DOHH2 (cell line): Measurements from ENCODE around the gene TGFB2.

Experiments used
- H3F3A ChIP-seq: fragments of 200-600 bp; sonication (generic), shearing (Covaris generic); 2 replicates; pipeline ENCODE4 v1.6.0; 2016; ENCODE audit warnings: antibody characterized with exemption, mild to moderate bottlenecking; ENCODE audit not compliant: control insufficient read depth, insufficient read depth
- H3K27ac ChIP-seq: fragments of 200-600 bp; sonication (generic); 2 replicates; pipeline ENCODE4 v1.5.1; 2014; ENCODE audit warnings: low read depth, mild to moderate bottlenecking, low read length, moderate library complexity
- H3K27me3 ChIP-seq: fragments of 200-600 bp; sonication (generic); 2 replicates; pipeline ENCODE4 v1.6.1; 2014; ENCODE audit warnings: mild to moderate bottlenecking, low read length, mixed read lengths; ENCODE audit not compliant: control insufficient read depth
- H3K36me3 ChIP-seq: fragments of 200-600 bp; sonication (generic); 2 replicates; pipeline ENCODE4 v1.6.1; 2014; ENCODE audit warnings: mild to moderate bottlenecking, low read length, moderate library complexity, mixed read lengths; ENCODE audit not compliant: control insufficient read depth
- H3K4me1 ChIP-seq: fragments of 200-600 bp; sonication (generic); 2 replicates; pipeline ENCODE4 v1.6.1; 2014; ENCODE audit warnings: mild to moderate bottlenecking, low read length, mixed read lengths; ENCODE audit not compliant: control insufficient read depth
- H3K4me2 ChIP-seq: fragments of 200-600 bp; sonication (generic); 2 replicates; pipeline ENCODE4 v1.6.0; 2014; ENCODE audit warnings: mild to moderate bottlenecking, low read length, moderate library complexity
- H3K4me3 ChIP-seq: fragments of 200-600 bp; sonication (generic); 2 replicates; pipeline ENCODE4 v1.5.1; 2014; ENCODE audit warnings: mild to moderate bottlenecking, low read length, mixed read lengths
- H3K79me2 ChIP-seq: fragments of 200-600 bp; sonication (generic); 2 replicates; pipeline ENCODE4 v1.6.1; 2014; ENCODE audit warnings: mild to moderate bottlenecking, low read length, mixed read lengths; ENCODE audit not compliant: control insufficient read depth
- H3K9me2 ChIP-seq: fragments of 200-600 bp; sonication (generic); replicated peaks from 2 replicates; pipeline ENCODE4 v1.6.1; 2014; ENCODE audit warnings: mild to moderate bottlenecking, low read length, mixed read lengths; ENCODE audit not compliant: control insufficient read depth
- H3K9me3 ChIP-seq: fragments of 200-600 bp; sonication (generic); 2 replicates; pipeline ENCODE4 v1.6.1; 2014; ENCODE audit warnings: antibody characterized with exemption, low read length, mixed read lengths; ENCODE audit not compliant: control insufficient read depth, insufficient read depth
- H4K20me1 ChIP-seq: fragments of 200-600 bp; sonication (generic); 2 replicates; pipeline ENCODE4 v1.6.0; 2014; ENCODE audit warnings: low read depth, mild to moderate bottlenecking, antibody characterized with exemption, low read length, moderate library complexity; ENCODE audit not compliant: control insufficient read depth, insufficient read depth
- CTCF ChIP-seq: fragments of 200-600 bp; sonication (generic); IDR thresholded peaks from one replicate; pipeline ENCODE4 v1.5.1; 2014; ENCODE audit warnings: antibody characterized with exemption, mild to moderate bottlenecking, low read depth, low read length; ENCODE audit not compliant: poor library complexity, severe bottlenecking
- EZH2phosphoT487 ChIP-seq: fragments of 200-600 bp; sonication (generic); IDR thresholded peaks from 2 replicates; pipeline ENCODE4 v1.6.1; 2017; ENCODE audit warnings: borderline replicate concordance, mild to moderate bottlenecking, antibody characterized with exemption, low read length, moderate library complexity, mixed read lengths

Gene TGFB2

GRCh38 chr1:218475699-218476098, 130.6 kb downstream of the TGFB2 start:
- H3F3A ChIP-seq: no peaks in the 10 kb centered on the region
- H3K9me2 ChIP-seq: no peaks in the 10 kb centered on the region
- H3K27ac ChIP-seq: no peak overlapping the region
- no peak overlapping the region for H3K4me3 ChIP-seq
- no peaks in the 10 kb centered on the region for H3K27me3 ChIP-seq
- peaks cover 14% of the 10 kb centered on the region for H3K4me1 ChIP-seq
- no peak overlapping the region for H3K4me2 ChIP-seq
- no peaks in the 10 kb centered on the region for H3K9me3 ChIP-seq
- H4K20me1 ChIP-seq: no peaks in the 10 kb centered on the region
- H3K79me2 ChIP-seq: no peaks in the 10 kb centered on the region
- no peaks in the 10 kb centered on the region for H3K36me3 ChIP-seq
- no peak for TF ChIP-seq EZH2phosphoT487
- no peak for TF ChIP-seq CTCF

- no peak for TF ChIP-seq EZH2phosphoT487
- peaks cover 14% of the 10 kb centered on the region for H3K4me1 ChIP-seq
- no peaks in the 10 kb centered on the region for H4K20me1 ChIP-seq
- H3K9me2 ChIP-seq: no peaks in the 10 kb centered on the region
- no peaks in the 10 kb centered on the region for H3K27me3 ChIP-seq
- no peaks in the 10 kb centered on the region for H3F3A ChIP-seq
- H3K27ac ChIP-seq: no peak overlapping the region
- H3K36me3 ChIP-seq: no peaks in the 10 kb centered on the region
- no peak overlapping the region for H3K4me2 ChIP-seq
- H3K4me3 ChIP-seq: no peak overlapping the region
- H3K9me3 ChIP-seq: no peaks in the 10 kb centered on the region
- H3K79me2 ChIP-seq: no peaks in the 10 kb centered on the region
Measured at GRCh38 chr1:218476385-218476784, 131.2 kb downstream of the TGFB2 start.

GRCh38 chr1:218478336-218478735, 133.2 kb downstream of the TGFB2 start:
- no peak overlapping the region for H3K4me3 ChIP-seq
- TF ChIP-seq EZH2phosphoT487 (no peak), CTCF (no peak)
- no peaks in the 10 kb centered on the region for H3K36me3 ChIP-seq
- H4K20me1 ChIP-seq: no peaks in the 10 kb centered on the region
- H3K27ac ChIP-seq: no peak overlapping the region
- H3K9me2 ChIP-seq: no peaks in the 10 kb centered on the region
- no peaks in the 10 kb centered on the region for H3F3A ChIP-seq
- no peak overlapping the region for H3K4me2 ChIP-seq
- H3K4me1 ChIP-seq: peaks cover 12% of the 10 kb centered on the region
- H3K9me3 ChIP-seq: no peaks in the 10 kb centered on the region
- H3K27me3 ChIP-seq: no peaks in the 10 kb centered on the region
- no peaks in the 10 kb centered on the region for H3K79me2 ChIP-seq

GRCh38 chr1:218479436-218480115, 134.4 kb downstream of the TGFB2 start:
- no peaks in the 10 kb centered on the region for H3F3A ChIP-seq
- no peaks in the 10 kb centered on the region for H3K79me2 ChIP-seq
- no peak overlapping the region for H3K4me3 ChIP-seq
- no peaks in the 10 kb centered on the region for H4K20me1 ChIP-seq
- H3K27me3 ChIP-seq: no peaks in the 10 kb centered on the region
- H3K4me2 ChIP-seq: no peak overlapping the region
- no peaks in the 10 kb centered on the region for H3K9me3 ChIP-seq
- TF ChIP-seq CTCF (no peak), EZH2phosphoT487 (no peak)
- peaks cover under 1% of the 10 kb centered on the region; the same call in 1 of the 2 replicates for H3K4me1 ChIP-seq
- H3K9me2 ChIP-seq: no peaks in the 10 kb centered on the region
- no peak overlapping the region for H3K27ac ChIP-seq
- H3K36me3 ChIP-seq: no peaks in the 10 kb centered on the region
